ENCODE results near the gene CTRB1. TPM values are rescaled to one million over a fixed set of nuclear protein-coding genes. Genes with fewer than 3 reads are reported as not detected.
A peak's percentile ranks its signal among the peaks of the same experiment; 100 is the strongest.
"Not testable (repeated sequence)": the region's sequence is repeated elsewhere in the genome, so short reads cannot be mapped to it uniquely, and the experiment has no call there.

The CTRB1 gene
- total RNA-seq, 1 experiment from 2014 or later: 5.6 TPM

DNA sequence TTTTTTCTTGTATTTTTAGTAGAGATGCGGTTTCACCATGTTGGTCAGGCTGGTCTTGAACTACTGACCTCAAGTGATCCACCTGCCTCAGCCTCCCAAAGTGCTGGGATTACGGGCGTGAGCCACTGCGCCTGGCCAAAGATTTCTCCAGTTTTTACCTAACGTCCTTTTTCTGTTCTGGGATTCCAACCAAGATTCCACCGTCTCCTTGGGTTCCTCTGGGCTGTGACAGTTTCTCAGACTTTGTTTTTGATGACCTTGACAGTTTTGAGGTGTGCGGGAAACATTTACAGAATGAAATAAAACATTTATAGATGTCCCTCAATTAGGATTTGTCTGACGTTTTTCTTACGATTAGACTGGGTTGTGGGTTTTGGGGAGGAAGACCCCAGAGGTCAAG, 50.6 kb downstream of the CTRB1 start:
- H2AFZ ChIP-seq (ENCODE audit: low read depth, low read length, poor library complexity, severe bottlenecking); intact Hi-C loops (cut with micrococcal nuclease); H3K36me3 ChIP-seq (ENCODE audit: control insufficient read depth in 1 of 2, insufficient read depth in 2 of 2, low read length in 2 of 2); RAD21 ChIA-PET (ENCODE audit: low non-redundant PET in 1 of 2, low total read pairs in 2 of 2, uncharacterized antibody in 2 of 2, unreplicated experiment in 2 of 2); H3K9ac ChIP-seq (ENCODE audit: low read length); H3K4me3 ChIP-seq (replicated peaks in 1 of 2; ENCODE audit: low read depth in 1 of 2, low read length in 2 of 2); H3K9me3 ChIP-seq (ENCODE audit: control insufficient read depth in 1 of 2, insufficient read depth in 1 of 2, low read depth in 1 of 2, low read length in 2 of 2); H3K27me3 ChIP-seq (ENCODE audit: insufficient read depth, low read length); H3K27ac ChIP-seq (ENCODE audit: low read depth, low read length); H4K20me1 ChIP-seq (ENCODE audit: insufficient read depth); POLR2A ChIA-PET; H3K9me2 ChIP-seq (ENCODE audit: insufficient read depth); DNase-seq (ENCODE audit: low read depth, low spot score); ATAC-seq; BruUV-seq (replicated peaks); CTCF ChIA-PET: not testable (repeated sequence)
- peaks cover 13% of the 10 kb centered on the region for H3K79me2 ChIP-seq (ENCODE audit: insufficient read depth, low read length)
- peak overlapping the region; percentile 31; the same call in 1 of the 2 replicates for H3K4me2 ChIP-seq (ENCODE audit: low read length)
- H3K4me1 ChIP-seq (ENCODE audit: control insufficient read depth in 1 of 2, insufficient read depth in 2 of 2, low read length in 2 of 2): peaks cover 39 to 79% of the 10 kb centered on the region in 2 experiments

GRCh38 chr16:75271441-75272096, 52.8 kb downstream of the CTRB1 start:
- ATAC-seq (no peak), DNase-seq (ENCODE audit: low read depth, low spot score) (no peak)
- H3K9ac ChIP-seq (ENCODE audit: low read length): no peak overlapping the region
- H3K9me3 ChIP-seq (ENCODE audit: control insufficient read depth in 1 of 2, insufficient read depth in 1 of 2, low read depth in 1 of 2, low read length in 2 of 2): no peaks in the 10 kb centered on the region
- RAD21 ChIA-PET (ENCODE audit: low non-redundant PET in 1 of 2, low total read pairs in 2 of 2, uncharacterized antibody in 2 of 2, unreplicated experiment in 2 of 2): no interaction called here
- H3K4me3 ChIP-seq (replicated peaks in 1 of 2; ENCODE audit: low read depth in 1 of 2, low read length in 2 of 2): no peak overlapping the region
- POLR2A ChIA-PET: interaction anchor here (1.7 kb wide), 1 partner anchor 12 kb away, joined by 6 read pairs; no protein-coding TSS in a partner anchor
- H3K9me2 ChIP-seq (ENCODE audit: insufficient read depth): no peaks in the 10 kb centered on the region
- CTCF ChIA-PET: no interaction called here
- BruUV-seq (replicated peaks): no TSS peak
- no peak for TF ChIP-seq JUND (IDR thresholded peaks at IDR 0.05)
- no peak for TF ChIP-seq ELF1 (IDR thresholded peaks at IDR 0.05; ENCODE audit: borderline replicate concordance, low read depth)
- no peak overlapping the region for H2AFZ ChIP-seq (ENCODE audit: low read depth, low read length, poor library complexity, severe bottlenecking)
- intact Hi-C loops (cut with micrococcal nuclease): no loop called here
- H3K4me1 ChIP-seq (ENCODE audit: control insufficient read depth in 1 of 2, insufficient read depth in 2 of 2, low read length in 2 of 2): peaks cover 34 to 66% of the 10 kb centered on the region in 2 experiments
- H4K20me1 ChIP-seq (ENCODE audit: insufficient read depth): no peaks in the 10 kb centered on the region
- no peak overlapping the region for H3K27ac ChIP-seq (ENCODE audit: low read depth, low read length)
- no peaks in the 10 kb centered on the region for H3K79me2 ChIP-seq (ENCODE audit: insufficient read depth, low read length)
- H3K36me3 ChIP-seq (ENCODE audit: control insufficient read depth in 1 of 2, insufficient read depth in 2 of 2, low read length in 2 of 2): no peaks in the 10 kb centered on the region
- H3K4me2 ChIP-seq (ENCODE audit: low read length): no peak overlapping the region
- no peaks in the 10 kb centered on the region for H3K27me3 ChIP-seq (ENCODE audit: insufficient read depth, low read length)
